ENCODE results near the gene RPL6. TPM values are rescaled to one million over a fixed set of nuclear protein-coding genes. Genes with fewer than 3 reads are reported as not detected.
"Not testable (repeated sequence)": the region's sequence is repeated elsewhere in the genome, so short reads cannot be mapped to it uniquely, and the experiment has no call there.

RPL6 gene
- 2,764 and 3,025 TPM in 2 replicates for total RNA-seq (2014; rRNA removed; shearing (Covaris generic))
- polyA plus RNA-seq (2015; cell fraction: cytosol; rRNA removed) = 1,613 and 1,701 TPM in 2 replicates
- polyA plus RNA-seq (2015; cell fraction: nucleus; rRNA removed) = 703 and 852 TPM in 2 replicates

GRCh38 chr12:112409064-112409905 lies at the start of gene RPL6:
Gene RPL6 (minus strand): TSS chr12:112409605. CDS start chr12:112408656, 949 bp downstream.
- in situ Hi-C loops (cut with HindIII; ENCODE audit: low pct_unique_long_range_greater_than_20kb, low sequenced_read_pairs) = no loop called here

GRCh38 chr12:112458751-112459150 lies 49.3 kb upstream of the RPL6 start:
- DNase-seq (ENCODE audit: low read depth, low spot score) = no peak
- in situ Hi-C loops (cut with HindIII; ENCODE audit: low pct_unique_long_range_greater_than_20kb, low sequenced_read_pairs) = no loop called here

More at GRCh38 chr12:112409064-112409905, at the start of gene RPL6:
- peak; percentile 97 for DNase-seq (ENCODE audit: low read depth, low spot score)

- in situ Hi-C loops (cut with HindIII; ENCODE audit: low pct_unique_long_range_greater_than_20kb, low sequenced_read_pairs) = no loop called here
- DNase-seq (ENCODE audit: low read depth, low spot score) = no peak
These were observed 48.9 kb upstream of the RPL6 start for GRCh38 chr12:112458330-112458729.

- in situ Hi-C loops (cut with HindIII; ENCODE audit: low pct_unique_long_range_greater_than_20kb, low sequenced_read_pairs); DNase-seq (ENCODE audit: low read depth, low spot score): not testable (repeated sequence)
These were observed 47.7 kb upstream of the RPL6 start for GRCh38 chr12:112457142-112457541.

GRCh38 chr12:112456029-112456428 lies 46.6 kb upstream of the RPL6 start:
- DNase-seq (ENCODE audit: low read depth, low spot score) = peak; percentile 82
- in situ Hi-C loops (cut with HindIII; ENCODE audit: low pct_unique_long_range_greater_than_20kb, low sequenced_read_pairs) = no loop called here

- peak; percentile 36 for DNase-seq (ENCODE audit: low read depth, low spot score)
- in situ Hi-C loops (cut with HindIII; ENCODE audit: low pct_unique_long_range_greater_than_20kb, low sequenced_read_pairs) = no loop called here
These were observed 41.3 kb upstream of the RPL6 start for GRCh38 chr12:112450725-112451124.

GRCh38 chr12:112448165-112448564 lies 38.8 kb upstream of the RPL6 start:
- in situ Hi-C loops (cut with HindIII; ENCODE audit: low pct_unique_long_range_greater_than_20kb, low sequenced_read_pairs); DNase-seq (ENCODE audit: low read depth, low spot score): not testable (repeated sequence)

- DNase-seq (ENCODE audit: low read depth, low spot score) = no peak
- in situ Hi-C loops (cut with HindIII; ENCODE audit: low pct_unique_long_range_greater_than_20kb, low sequenced_read_pairs) = no loop called here
These were observed 37.7 kb upstream of the RPL6 start for GRCh38 chr12:112447106-112447505.

GRCh38 chr12:112446008-112446725 lies 36.8 kb upstream of the RPL6 start:
- in situ Hi-C loops (cut with HindIII; ENCODE audit: low pct_unique_long_range_greater_than_20kb, low sequenced_read_pairs) = no loop called here
- DNase-seq (ENCODE audit: low read depth, low spot score) = no peak

GRCh38 chr12:112443916-112444315 lies 34.5 kb upstream of the RPL6 start:
- no peak for DNase-seq (ENCODE audit: low read depth, low spot score)
- in situ Hi-C loops (cut with HindIII; ENCODE audit: low pct_unique_long_range_greater_than_20kb, low sequenced_read_pairs) = no loop called here

- DNase-seq (ENCODE audit: low read depth, low spot score); in situ Hi-C loops (cut with HindIII; ENCODE audit: low pct_unique_long_range_greater_than_20kb, low sequenced_read_pairs): not testable (repeated sequence)
These were observed 31.2 kb upstream of the RPL6 start for GRCh38 chr12:112440653-112441052.

- in situ Hi-C loops (cut with HindIII; ENCODE audit: low pct_unique_long_range_greater_than_20kb, low sequenced_read_pairs) = no loop called here
- no peak for DNase-seq (ENCODE audit: low read depth, low spot score)
These were observed 30.4 kb upstream of the RPL6 start for GRCh38 chr12:112439769-112440168.

GRCh38 chr12:112438645-112439044 lies 29.2 kb upstream of the RPL6 start:
- DNase-seq (ENCODE audit: low read depth, low spot score); in situ Hi-C loops (cut with HindIII; ENCODE audit: low pct_unique_long_range_greater_than_20kb, low sequenced_read_pairs): not testable (repeated sequence)

GRCh38 chr12:112433551-112433950 lies 24.1 kb upstream of the RPL6 start:
- no peak for DNase-seq (ENCODE audit: low read depth, low spot score)
- in situ Hi-C loops (cut with HindIII; ENCODE audit: low pct_unique_long_range_greater_than_20kb, low sequenced_read_pairs) = no loop called here

GRCh38 chr12:112431965-112432364 lies 22.6 kb upstream of the RPL6 start:
- in situ Hi-C loops (cut with HindIII; ENCODE audit: low pct_unique_long_range_greater_than_20kb, low sequenced_read_pairs) = no loop called here
- no peak for DNase-seq (ENCODE audit: low read depth, low spot score)

- no peak for DNase-seq (ENCODE audit: low read depth, low spot score)
- in situ Hi-C loops (cut with HindIII; ENCODE audit: low pct_unique_long_range_greater_than_20kb, low sequenced_read_pairs) = no loop called here
These were observed 21.5 kb upstream of the RPL6 start for GRCh38 chr12:112430929-112431328.

- no peak for DNase-seq (ENCODE audit: low read depth, low spot score)
- in situ Hi-C loops (cut with HindIII; ENCODE audit: low pct_unique_long_range_greater_than_20kb, low sequenced_read_pairs) = no loop called here
These were observed 18.4 kb upstream of the RPL6 start for GRCh38 chr12:112427760-112428159.

- in situ Hi-C loops (cut with HindIII; ENCODE audit: low pct_unique_long_range_greater_than_20kb, low sequenced_read_pairs) = no loop called here
- no peak for DNase-seq (ENCODE audit: low read depth, low spot score)
These were observed 16.4 kb upstream of the RPL6 start for GRCh38 chr12:112425582-112426382.

All from SK-MEL-5 (cell line).